IPS DF 4.7 (cell line): ENCODE results near the gene ATP1A1.

Experiments used
- DNase-seq: peaks from one replicate; pipeline ENCODE4 v3.0.0-alpha.2; 2013; ENCODE audit warnings: low spot score; ENCODE audit errors: extremely low read depth

ATP1A1 gene

GRCh38 chr1:116389686-116390085 is 16.6 kb downstream of the ATP1A1 start:
- no peak for DNase-seq

- DNase-seq = no peak
These were observed 17.2 kb downstream of the ATP1A1 start for GRCh38 chr1:116390195-116390594.

- no peak for DNase-seq
These were observed 18.1 kb downstream of the ATP1A1 start for GRCh38 chr1:116391185-116391584.

GRCh38 chr1:116392717-116393404 is 19.8 kb downstream of the ATP1A1 start:
- no peak for DNase-seq

GRCh38 chr1:116393792-116394191 is 20.7 kb downstream of the ATP1A1 start:
- DNase-seq = no peak

- no peak for DNase-seq
These were observed 21.2 kb downstream of the ATP1A1 start for GRCh38 chr1:116394270-116394669.

GRCh38 chr1:116396769-116397168 is 23.7 kb downstream of the ATP1A1 start:
- no peak for DNase-seq

- DNase-seq = no peak
These were observed 24.7 kb downstream of the ATP1A1 start for GRCh38 chr1:116397728-116398127.

GRCh38 chr1:116400780-116401179 is 27.7 kb downstream of the ATP1A1 start:
- no peak for DNase-seq

- no peak for DNase-seq
These were observed 28.7 kb downstream of the ATP1A1 start for GRCh38 chr1:116401646-116402176.

- no peak for DNase-seq
These were observed 29.3 kb downstream of the ATP1A1 start for GRCh38 chr1:116402333-116402732.

GRCh38 chr1:116403496-116404136 is 30.6 kb downstream of the ATP1A1 start:
- DNase-seq = no peak

GRCh38 chr1:116404699-116405098 is 31.7 kb downstream of the ATP1A1 start:
- DNase-seq = no peak

- DNase-seq = no peak
These were observed 32.4 kb downstream of the ATP1A1 start for GRCh38 chr1:116405241-116406135.

- no peak for DNase-seq
These were observed 34.0 kb downstream of the ATP1A1 start for GRCh38 chr1:116407033-116407432.

- no peak for DNase-seq
These were observed 35.1 kb downstream of the ATP1A1 start for GRCh38 chr1:116408193-116408592.

GRCh38 chr1:116408803-116409720 is 36.0 kb downstream of the ATP1A1 start:
- no peak for DNase-seq

- no peak for DNase-seq
These were observed 36.7 kb downstream of the ATP1A1 start for GRCh38 chr1:116409751-116410191.

- DNase-seq = no peak
These were observed 38.9 kb downstream of the ATP1A1 start for GRCh38 chr1:116411784-116412479.

GRCh38 chr1:116412480-116412798 is 39.4 kb downstream of the ATP1A1 start:
- DNase-seq = no peak
